Activated naive CD8-positive, alpha-beta T cell treated with anti-CD3 and anti-CD28 coated beads for 36 hours (primary cell): ENCODE measurements around the gene BSN. TPM values are rescaled to one million over a fixed set of nuclear protein-coding genes. Genes with fewer than 3 reads are reported as not detected.

Source experiments
- DNase-seq: peaks from one replicate; pipeline ENCODE4 v3.0.0; 2021
- H3K27ac Mint-ChIP-seq: one replicate; pipeline ENCODE4 v1.8.0; 2022; ENCODE audit warnings: mild to moderate bottlenecking, moderate library complexity, mixed read lengths
- H3K27me3 Mint-ChIP-seq: one replicate; pipeline ENCODE4 v1.8.0; 2022; ENCODE audit warnings: mild to moderate bottlenecking, mixed read lengths
- H3K36me3 Mint-ChIP-seq: one replicate; pipeline ENCODE4 v1.8.0; 2021; ENCODE audit warnings: mild to moderate bottlenecking, mixed read lengths
- H3K4me1 Mint-ChIP-seq: one replicate; pipeline ENCODE4 v1.8.0; 2021; ENCODE audit warnings: mixed read lengths
- H3K4me3 Mint-ChIP-seq: one replicate; pipeline ENCODE4 v1.8.0; 2022; ENCODE audit warnings: mild to moderate bottlenecking, moderate library complexity, mixed read lengths
- H3K9me3 Mint-ChIP-seq: one replicate; pipeline ENCODE4 v1.8.0; 2022; ENCODE audit warnings: mixed read lengths
- total RNA-seq, 2 experiments: library from RNA; stranded (reverse); gene quantifications; one replicate each; pipeline ENCODE4 v1.2.3, GENCODE V29; 2021

The BSN gene
- total RNA-seq, 2 experiments from 2014 or later, result 0.10 to 0.35 TPM

DNA sequence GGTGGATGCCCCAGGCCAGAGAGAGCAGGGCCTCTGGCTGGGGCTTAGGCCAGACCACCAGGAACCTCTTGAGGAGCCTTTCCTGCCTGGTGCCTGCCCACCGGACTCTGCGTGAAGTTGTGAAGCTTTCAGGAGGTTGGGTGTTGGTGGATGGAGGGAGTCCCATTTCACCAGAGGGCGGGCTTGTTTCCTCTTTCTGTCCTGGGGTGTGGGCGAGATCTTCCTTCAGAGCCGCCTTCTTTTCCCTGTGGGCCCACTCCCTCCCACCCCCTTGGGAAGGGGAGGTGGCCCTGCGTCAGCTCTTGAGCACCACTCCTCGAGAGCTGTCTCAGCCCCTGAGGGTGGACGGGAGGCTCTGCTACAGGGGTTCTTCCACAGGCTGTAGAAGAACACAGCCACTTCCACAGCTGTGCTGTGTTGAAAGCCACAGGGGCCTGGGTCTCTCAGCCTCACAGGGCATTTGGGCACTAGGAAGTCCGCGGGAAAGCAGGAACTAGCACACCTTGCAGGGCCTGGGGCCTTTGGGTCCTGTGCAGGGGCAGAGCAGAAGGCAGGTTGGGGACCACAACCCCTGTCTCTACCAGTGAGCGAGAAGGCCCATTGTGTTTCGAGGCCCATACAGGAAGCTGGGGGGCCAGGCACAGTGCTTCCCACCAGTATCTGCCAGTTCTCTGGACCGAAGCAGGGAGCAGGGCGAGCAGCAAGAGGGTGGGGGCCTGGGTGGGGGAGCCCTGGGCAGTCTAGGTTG is 163.1 kb downstream of the BSN start:
- no peak overlapping the region for H3K4me3 Mint-ChIP-seq
- peaks cover 26% of the 10 kb centered on the region for H3K4me1 Mint-ChIP-seq
- peaks cover 14% of the 10 kb centered on the region for H3K36me3 Mint-ChIP-seq
- peaks cover 2% of the 10 kb centered on the region for H3K27me3 Mint-ChIP-seq
- H3K27ac Mint-ChIP-seq, result no peak overlapping the region
- H3K9me3 Mint-ChIP-seq, result no peaks in the 10 kb centered on the region
- no peak for DNase-seq

- H3K27me3 Mint-ChIP-seq, result peaks cover 2% of the 10 kb centered on the region
- DNase-seq, result no peak
- H3K9me3 Mint-ChIP-seq, result no peaks in the 10 kb centered on the region
- peak overlapping the region; percentile 77 for H3K4me3 Mint-ChIP-seq
- H3K4me1 Mint-ChIP-seq, result peaks cover 25% of the 10 kb centered on the region
- peaks cover 20% of the 10 kb centered on the region for H3K36me3 Mint-ChIP-seq
- peak overlapping the region; percentile 66 for H3K27ac Mint-ChIP-seq
These were observed 163.9 kb downstream of the BSN start for GRCh38 chr3:49717959-49718857.

- Mint-ChIP-seq H3K9me3 (no peaks in the 10 kb centered on the region), H3K4me1 (peaks cover 23% of the 10 kb centered on the region), H3K27ac (peak overlapping the region; percentile 66), H3K36me3 (peaks cover 22% of the 10 kb centered on the region), H3K4me3 (peak overlapping the region; percentile 77), H3K27me3 (peaks cover 2% of the 10 kb centered on the region)
- no peak for DNase-seq
These were observed 164.6 kb downstream of the BSN start for GRCh38 chr3:49718858-49719213.

DNA sequence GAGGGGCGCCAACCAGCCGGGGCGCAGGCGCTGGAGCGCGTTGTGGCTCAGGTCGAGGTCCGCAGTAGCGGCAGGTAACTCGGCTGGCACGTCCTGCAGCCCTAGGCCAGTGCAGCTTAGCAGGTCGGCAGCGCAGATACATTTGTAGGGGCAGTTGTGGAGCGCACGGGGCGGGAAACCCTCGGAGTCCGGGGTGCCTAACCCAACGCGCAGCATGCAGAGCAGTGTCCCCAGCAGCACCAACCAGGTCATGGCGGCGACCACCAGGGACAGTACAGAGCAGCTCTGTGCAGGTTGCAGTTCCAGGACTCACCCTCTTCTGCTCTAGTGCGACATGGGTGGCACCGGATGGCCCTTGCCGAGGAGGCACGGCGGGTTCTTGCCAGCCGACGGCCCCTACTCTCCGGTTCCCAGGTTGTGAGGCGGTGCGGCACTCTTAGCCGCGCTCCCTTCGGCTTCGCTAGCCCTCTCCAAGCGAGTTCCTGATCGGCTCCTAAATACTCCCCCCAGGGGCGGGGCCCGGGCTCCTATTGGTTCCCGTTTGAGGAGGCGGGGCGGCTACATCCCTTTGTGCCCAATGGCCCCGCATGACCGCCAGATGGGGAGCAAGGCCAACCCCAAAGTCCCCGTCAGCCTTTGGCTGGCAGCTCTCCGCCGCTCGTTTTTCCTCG is 165.1 kb downstream of the BSN start, which contains the start of gene AMIGO3:
Gene AMIGO3, minus strand, starts transcription at position 471 of the 671 bp plus-strand sequence. Its CDS starts 219 bp downstream, at position 252.
- H3K4me3 Mint-ChIP-seq, result peak within 1 kb of the TSS; percentile 77
- peak within 1 kb of the TSS; percentile 66 for H3K27ac Mint-ChIP-seq
- no peaks in the 10 kb centered on the region for H3K9me3 Mint-ChIP-seq
- DNase-seq, result peak; percentile 91
- peaks cover 22% of the 10 kb centered on the region for H3K36me3 Mint-ChIP-seq
- H3K4me1 Mint-ChIP-seq, result peaks cover 24% of the 10 kb centered on the region
- H3K27me3 Mint-ChIP-seq, result peaks cover 2% of the 10 kb centered on the region

Other genes with a start within 250 kb of the BSN start
- gene USP4, start 214.4 kb upstream of the BSN start, total RNA-seq, result 10 to 100 TPM; 63.3 to 64.0 TPM
- gene GPX1, start 196.1 kb upstream of the BSN start, total RNA-seq, result 100 to 1,000 TPM; 237 to 242 TPM
- 100 to 1,000 TPM; 414 to 420 TPM for gene RHOA, start 142.5 kb upstream of the BSN start, total RNA-seq
- 10 to 100 TPM; 10.2 to 10.5 TPM for gene TCTA, start 142.1 kb upstream of the BSN start, total RNA-seq
- gene AMT, start 132.0 kb upstream of the BSN start, total RNA-seq, result 1 to 10 TPM in 1 of 2 experiments, under 1 TPM in 1; 0.42 to 2.0 TPM
- 1 to 10 TPM; 7.3 to 8.7 TPM for gene NICN1, start 125.2 kb upstream of the BSN start, total RNA-seq
- gene DAG1, start 84.2 kb upstream of the BSN start, total RNA-seq, result 10 to 100 TPM; 10.8 to 12.3 TPM
- gene APEH, start 119.9 kb downstream of the BSN start, total RNA-seq, result 100 to 1,000 TPM; 173 to 189 TPM
- 1 to 10 TPM; 6.7 to 8.4 TPM for gene MST1, start 135.0 kb downstream of the BSN start, total RNA-seq
- 10 to 100 TPM; 32.4 to 35.5 TPM for gene RNF123, start 135.1 kb downstream of the BSN start, total RNA-seq
- not detected for gene AMIGO3, start 165.2 kb downstream of the BSN start, total RNA-seq
- 10 to 100 TPM; 43.0 to 43.6 TPM for gene GMPPB, start 169.5 kb downstream of the BSN start, total RNA-seq
- gene IP6K1, start 232.1 kb downstream of the BSN start, total RNA-seq, result 10 to 100 TPM; 24.1 to 30.6 TPM
- under 1 TPM in 1 of 2 experiments, not detected in 1; 0.37 TPM for gene CDHR4, start 245.4 kb downstream of the BSN start, total RNA-seq
- gene INKA1, start 248.8 kb downstream of the BSN start, total RNA-seq, result 1 to 10 TPM; 1.2 to 1.5 TPM